HG02970 (cell line): ENCODE results near the gene KRT4.
"Not testable (repeated sequence)": the region's sequence is repeated elsewhere in the genome, so short reads cannot be mapped to it uniquely, and the experiment has no call there.

Experiments used
- ATAC-seq: cut with Tn5 transposase; IDR thresholded peaks from one replicate; pipeline ENCODE4 v1.9.1; 2021; ENCODE audit warnings: mild to moderate bottlenecking, moderate library complexity, moderate number of reproducible peaks; ENCODE audit not compliant: unreplicated experiment, low FRiP score

The KRT4 gene

DNA sequence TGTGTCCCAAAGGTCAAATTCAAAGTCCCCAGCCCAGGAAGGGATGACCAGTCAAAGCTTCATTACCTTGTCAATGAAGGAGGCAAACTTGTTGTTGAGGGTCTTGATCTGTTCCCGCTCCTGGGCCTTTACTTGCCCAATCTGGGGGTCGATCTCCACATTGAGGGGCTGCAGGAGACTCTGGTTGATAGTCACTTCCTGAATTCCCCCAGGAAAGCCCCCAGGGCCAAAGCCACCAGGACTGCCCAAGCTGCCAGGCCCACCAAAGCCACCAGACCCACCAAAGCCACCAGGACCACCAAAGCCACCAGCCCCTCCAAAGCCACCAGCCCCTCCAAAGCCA lies 18.6 kb downstream of the KRT4 start:
- ATAC-seq: not testable (repeated sequence)

DNA sequence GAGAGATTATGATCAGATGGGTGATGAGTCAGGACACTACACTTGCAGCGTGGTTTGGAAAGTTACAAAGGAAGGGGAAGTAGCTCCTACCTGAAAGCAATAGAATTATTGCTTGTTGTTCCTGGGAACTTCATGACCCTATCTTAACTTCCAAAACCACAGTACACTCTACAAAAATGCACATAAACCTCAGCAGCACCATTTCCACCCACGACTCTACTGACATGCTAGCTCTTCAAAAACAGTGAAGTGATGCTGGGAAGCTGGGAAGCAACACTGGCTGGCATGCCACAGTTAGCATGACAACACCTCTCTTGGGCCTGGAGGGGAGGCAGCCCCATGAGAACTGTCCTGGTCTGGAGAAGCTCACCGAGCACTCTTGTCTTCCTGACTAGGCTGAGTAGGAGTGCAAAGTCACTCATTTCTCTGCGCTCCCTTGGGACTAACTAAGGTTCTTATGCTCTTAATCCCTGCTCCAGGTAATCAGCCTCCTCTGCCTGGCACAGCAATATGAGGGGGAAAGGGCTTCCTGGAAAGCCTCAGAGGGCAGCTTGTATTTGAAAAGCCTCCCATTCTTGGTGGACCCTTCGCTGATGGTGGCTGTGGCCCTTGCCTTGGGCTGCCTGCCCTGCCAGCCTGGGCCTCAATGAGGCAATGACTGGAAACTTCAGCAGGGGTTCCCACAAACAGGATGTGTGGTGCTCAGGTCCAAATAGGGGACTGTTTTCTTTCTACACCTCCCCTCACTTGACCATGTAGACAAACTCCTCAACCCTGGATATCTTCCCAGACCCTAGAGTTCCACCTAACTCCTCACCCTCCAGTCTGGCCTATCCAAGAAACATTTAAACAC lies 19.2 kb downstream of the KRT4 start:
- ATAC-seq: no peak

DNA sequence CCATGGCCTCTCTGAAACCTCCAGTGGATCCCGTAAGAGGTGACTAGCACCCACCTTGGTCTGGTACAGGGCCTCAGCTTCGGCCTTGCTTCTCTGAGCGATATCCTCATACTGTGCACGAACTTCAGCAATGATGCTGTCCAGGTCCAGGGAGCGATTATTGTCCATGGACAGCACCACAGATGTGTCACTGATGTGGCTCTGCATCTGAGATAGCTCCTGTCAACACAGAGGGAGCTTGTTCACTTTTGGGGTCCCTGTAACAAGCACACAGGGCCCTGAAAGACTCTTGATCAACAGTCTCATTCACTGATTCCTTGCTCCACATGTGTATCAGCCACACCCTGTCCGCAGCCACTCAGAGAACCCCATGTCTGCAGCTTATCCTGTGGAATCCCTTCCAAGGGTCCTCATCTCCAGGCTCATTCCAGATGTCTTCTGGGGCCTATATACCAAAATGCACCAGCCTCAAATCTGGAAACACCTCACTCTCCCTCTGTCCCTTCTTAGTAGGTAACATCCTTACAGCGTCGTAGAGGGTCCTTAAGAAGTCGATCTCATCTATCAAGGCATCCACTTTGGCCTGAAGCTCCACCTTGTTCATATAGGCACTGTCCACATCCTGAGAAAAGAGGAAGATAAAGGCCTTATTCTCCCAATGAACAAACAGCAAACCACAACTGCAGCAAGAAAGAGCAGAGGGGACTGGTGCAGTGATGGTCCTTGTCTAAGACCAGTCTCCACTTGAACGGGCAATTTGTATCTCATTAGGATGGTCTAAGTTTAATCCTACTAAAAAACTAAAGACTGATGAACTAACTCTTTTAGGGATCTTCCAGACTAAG lies 21.5 kb downstream of the KRT4 start:
- no peak for ATAC-seq

DNA sequence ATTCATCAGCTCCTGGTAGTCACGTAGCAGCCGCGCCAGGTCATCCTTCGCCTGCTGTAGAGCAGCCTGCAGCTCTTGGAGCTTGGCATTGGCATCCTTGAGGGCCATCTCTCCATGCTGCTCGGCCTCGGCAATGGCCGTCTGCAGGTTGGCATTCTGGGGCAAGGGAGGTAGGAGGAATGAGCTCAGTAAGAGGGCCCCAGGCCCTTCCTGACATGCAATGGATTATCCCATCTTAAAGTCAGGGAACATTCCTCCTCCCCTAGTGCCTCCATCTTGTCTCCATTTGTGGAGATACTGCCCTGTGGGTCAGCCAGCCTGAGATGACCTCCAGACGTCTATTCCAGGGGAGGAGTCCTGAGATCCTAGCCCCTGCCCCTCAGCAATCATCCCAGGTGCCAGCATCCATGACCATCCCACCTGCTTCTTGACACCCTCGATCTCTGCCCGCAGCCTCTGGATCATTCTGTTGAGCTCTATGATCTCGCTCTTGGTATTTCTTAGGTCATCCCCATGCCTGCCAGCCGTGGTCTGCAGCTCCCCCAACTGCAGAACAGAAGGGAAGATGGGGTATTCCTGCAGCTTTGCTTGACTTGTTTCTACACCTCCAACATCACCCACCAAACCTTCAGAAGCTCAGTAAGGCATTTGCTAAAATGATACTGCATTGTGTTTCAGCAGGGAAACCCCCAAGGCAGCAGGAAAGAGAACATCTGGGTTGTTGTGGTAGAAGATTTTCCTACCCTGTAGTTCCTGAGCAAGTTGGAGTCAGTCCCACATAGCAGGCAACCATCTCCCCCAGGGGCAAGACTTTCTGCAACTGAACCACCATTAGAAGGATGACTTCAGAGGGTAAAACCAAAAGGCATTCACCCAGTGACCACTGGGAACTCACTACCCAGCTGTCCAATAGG lies 22.4 kb downstream of the KRT4 start:
- no peak for ATAC-seq

DNA sequence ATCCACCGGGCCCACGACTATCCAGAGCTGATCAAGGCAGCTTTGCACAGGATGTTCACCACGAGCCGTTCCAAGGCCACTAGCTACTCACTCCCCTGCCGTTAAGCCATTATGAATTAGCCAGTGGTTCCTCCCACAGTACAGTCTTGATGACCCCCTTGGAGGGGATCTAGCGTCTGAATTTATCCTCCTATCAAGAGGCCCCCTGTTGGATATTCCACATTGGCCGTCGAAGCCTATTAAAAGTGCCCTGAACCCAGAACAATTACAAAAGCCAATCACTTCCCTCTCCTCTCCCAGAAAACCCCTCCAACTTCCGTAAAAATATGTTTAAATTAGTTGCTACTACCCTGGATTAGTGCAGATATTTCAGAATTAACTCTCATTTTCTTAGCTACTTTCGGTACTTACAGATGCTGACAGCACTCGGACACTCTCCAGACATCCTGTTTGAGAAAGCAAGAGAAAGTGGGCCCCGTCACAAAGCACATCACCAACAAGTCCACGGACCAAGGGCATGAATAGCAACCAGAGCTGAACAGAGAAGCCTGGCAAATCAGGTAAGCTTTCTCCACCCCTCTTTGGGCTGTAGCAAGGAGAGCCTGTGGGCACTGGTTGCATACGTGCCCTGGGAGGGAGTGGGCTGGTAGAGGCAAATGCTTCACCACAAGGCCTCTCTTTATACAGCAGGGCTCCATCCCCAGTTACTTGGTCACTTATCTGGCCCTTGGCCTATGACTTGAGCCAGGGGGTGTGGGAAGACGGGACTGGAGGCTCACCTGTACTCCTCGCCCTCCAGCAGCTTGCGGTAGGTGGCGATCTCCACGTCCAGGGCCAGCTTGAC lies 23.3 kb downstream of the KRT4 start:
- no peak for ATAC-seq

DNA sequence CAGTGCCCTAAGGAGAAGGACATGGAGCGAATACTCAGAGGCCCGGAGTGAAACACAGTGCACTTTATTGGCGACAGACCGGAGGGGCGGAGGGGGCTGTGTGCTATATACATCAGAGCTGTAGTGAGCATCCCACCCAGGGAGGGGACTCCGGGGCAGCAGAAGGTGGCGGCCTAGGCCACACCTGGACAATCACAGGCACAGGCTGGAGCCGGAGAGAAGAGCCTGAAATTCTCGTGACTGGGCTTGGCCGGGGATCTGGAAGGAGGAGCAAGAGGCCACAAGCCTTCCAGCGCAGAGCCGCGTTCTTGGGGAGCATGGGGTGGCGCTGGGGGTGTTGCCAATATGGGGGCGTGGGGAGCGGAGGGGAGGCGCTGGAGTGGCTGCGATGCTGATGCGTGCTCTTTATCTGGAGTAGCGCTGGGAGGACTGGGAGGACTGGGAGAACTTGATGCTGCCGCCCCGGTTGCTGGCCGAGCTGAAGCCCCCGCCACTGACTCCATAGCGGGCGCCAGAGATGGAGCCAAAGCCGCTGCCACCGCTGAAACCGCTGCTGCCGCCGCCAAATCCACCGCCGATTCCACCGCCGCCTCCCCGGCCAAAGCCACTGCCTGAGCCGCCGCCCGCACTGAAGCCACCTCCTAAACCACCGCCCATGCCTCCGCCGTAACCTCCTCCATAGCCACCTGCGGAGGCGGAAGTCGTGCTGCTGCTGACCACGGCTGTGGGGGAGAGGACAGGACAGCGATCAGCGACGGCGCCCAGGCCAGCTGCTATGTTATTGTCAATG lies 24.1 kb downstream of the KRT4 start:
- ATAC-seq: no peak

DNA sequence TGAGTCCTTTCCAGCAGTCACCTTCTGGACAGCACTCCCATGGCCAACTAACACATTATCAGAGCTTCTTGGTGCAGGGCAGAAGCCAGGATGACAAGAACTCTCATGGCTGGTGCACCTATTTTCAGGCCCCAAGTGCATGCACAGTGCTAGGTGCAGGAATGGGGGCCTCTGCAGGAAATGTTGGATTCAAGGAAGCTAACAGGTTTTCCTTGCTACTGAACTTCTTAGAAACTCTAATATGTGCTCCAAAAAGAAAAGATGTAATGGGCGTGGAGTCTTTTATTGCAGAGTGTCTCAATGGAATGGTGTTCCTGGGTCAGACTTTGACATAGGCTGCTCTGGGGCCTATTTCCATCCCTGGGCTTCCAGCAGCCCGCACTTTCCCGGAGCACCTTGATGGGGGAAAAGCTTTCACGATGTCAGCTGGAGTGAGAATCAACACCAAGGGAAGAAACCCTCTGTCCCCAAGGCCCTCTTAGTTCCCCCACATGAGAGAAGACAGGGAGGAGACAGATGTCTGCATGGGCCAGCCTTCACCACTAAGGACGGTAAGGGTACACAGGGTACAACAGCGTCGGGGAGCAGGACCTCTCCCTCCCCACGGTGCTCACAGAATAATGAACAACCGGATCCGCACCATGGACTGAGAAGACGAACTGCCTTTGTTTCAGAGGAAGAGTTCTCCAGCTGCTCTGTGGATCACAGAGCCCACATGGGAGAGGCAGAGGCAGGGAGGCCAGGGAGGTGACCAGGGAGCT lies 24.9 kb downstream of the KRT4 start:
- no peak for ATAC-seq

DNA sequence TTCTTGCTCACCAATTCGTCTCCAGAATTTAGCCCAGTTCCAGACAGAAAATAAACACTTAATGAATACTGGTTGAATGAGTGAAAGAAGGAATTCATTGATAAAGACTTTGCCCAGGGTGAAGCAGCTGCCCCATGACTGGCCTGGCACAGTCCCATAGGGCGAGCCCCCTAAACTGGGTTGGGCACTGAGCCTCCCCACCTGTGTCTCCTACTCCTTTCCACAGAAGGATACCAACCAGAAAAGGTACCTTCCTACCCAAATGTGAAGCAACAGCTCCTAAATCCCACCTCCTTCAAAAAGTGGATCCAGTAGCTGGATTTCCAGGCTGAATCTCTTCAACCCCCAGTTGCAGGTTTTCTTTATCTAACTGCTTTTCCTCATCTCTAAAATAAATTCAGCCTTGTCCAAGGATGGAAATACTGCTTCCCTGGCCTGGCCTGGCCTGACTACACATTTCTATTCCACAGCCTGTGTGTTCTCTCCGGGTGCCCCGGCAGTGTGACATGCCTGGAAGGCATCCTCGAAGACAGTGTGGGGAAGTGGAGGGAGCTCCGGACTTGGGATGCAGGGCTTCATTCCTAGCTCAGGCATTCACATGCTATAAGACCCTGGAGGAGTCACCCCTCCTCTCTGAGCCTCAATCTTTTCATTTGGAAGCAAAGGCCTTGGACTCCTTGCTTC lies 25.6 kb downstream of the KRT4 start:
- ATAC-seq: no peak

DNA sequence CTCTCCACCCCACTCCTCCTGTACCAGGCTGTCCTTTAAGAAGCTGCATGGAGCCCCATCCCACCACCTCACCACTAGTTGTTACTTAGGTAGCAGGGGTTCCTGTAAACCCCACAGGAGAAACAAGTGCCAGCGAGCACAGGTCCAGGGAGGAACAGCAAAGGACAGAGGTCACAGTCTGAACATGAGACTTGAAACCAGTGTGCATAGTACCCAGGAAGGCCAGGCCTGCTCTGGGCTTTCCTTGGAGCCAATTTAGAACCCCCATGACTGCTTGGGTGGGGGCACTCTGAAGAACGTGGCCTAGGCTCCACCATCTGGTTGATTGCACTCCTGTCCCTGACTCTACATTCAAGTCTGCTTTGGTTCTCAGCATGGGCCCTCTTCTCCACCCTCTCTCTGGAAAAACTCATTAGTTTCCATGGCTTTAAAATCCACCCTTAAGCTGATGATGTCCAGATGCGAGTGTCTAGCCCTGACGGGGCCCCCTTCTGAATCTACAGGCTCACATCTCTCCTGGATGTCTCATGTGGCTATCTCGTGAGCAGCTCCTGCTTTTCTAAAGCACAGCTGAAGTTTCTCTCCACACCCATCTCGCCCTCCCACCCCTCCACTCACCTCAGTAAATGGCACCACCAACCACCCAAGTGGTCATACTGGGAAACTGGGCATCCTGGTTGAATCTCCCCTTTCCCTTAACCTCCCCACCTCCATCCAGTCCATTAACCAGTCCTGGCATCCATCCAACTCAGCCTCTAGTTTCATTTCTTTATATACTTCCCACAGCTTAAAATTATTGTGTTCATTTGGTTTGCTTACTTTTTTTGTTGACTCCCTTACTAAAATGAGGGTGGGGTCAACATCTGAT lies 26.4 kb downstream of the KRT4 start:
- ATAC-seq: no peak

DNA sequence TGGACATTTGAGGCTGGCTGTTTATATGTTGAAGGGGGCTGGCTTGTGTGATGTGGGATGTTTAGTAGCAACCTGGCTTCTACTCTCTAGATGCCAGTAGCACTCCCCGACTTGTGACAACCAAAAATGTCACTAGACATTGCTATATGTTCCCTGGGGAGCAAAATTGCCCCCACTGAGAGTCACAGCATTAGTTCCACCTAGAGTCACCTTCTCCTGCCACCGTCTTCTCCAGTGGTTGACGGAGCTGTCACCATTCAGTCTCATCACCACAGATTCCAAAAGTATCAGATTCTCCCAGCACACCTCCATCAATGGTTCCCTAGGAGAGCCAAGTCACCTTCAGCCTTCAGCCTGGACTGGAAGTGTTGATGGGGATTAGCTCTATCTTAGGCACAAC lies 29.0 kb downstream of the KRT4 start:
- ATAC-seq: no peak

DNA sequence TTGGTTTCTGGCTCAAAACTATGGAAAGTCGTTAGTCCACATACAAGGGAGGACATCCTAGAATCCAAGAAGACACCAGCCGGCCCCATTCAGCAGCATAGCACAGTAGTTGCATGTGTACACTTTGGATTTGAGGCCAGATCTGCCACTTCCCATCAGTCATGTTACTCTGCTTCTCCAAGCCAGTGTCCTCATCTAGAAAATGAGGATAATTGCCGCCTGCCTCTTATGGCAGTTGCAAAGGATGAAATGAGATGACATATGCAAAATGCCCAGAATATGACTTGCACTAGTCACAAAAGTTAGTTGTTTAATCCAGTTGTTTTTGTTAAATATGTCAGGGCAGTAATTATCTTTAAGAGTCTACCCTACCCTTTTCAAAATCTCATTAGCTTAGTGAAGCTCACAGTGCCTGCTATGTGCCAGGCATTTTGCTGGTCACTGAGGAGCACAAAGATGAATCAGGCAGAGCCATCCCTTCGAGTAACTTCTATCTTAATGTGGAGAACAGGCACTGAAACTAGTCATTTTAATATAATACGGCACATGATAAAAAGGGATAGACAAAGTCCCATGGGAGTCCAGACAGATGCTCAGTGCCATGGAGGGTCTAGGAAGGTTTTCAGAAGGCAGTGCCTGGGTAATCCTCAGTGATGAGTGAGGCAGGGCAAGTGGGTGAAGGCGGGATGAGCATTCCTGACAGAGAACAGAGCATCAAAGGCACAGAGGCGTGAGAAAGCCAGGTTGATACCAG lies 30.2 kb downstream of the KRT4 start:
- no peak for ATAC-seq

DNA sequence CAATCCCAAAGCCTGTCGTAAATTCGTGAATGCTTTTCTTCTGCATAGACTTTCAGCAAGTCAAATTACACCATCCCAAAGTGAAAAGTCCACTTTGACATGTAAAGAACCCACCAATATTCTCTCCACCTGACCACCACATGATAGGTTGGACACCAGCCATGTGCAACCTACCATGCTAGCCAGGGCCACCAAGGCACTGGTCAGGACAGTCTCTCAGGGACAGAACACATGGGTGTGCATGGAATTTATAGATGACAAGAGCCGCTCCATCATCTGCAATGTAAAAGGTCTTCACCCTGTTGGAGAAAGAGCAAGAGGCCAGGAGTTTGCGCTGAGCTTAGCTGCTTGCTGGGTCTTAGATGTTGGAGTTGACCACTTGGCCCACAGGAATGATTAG lies 31.4 kb downstream of the KRT4 start:
- no peak for ATAC-seq

DNA sequence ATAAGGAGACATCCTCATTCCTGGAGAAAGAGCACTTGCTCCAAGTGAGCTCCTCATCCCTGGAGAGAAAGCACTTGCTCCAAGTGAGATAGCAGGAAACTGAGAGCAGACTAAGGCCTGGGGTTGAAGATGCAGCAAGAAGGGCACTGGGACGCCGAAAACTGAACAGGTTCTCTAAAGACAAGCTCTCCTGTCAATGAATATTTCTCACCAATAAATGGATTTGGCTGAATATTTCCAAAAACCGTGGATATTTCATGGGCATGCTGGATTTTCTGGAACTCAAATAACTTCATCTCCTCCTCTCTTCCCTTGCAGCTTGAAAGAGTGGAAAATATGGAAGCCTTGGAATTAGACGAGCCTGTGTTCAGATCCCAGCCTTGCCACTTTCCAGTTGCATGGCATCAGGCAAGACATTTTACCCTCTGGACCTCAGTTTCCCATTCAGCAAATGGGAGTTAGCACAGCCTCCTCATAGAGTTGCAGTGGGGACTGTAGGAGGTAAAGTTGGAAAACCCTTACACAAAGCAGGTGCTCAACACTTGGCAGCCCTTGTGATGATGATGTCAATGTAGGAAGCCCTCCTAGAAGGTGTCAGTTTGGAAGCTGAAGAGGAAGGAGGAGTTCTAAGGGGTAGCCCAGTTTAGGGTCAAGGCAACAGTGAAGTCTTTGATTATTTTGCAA lies 32.4 kb downstream of the KRT4 start:
- ATAC-seq: no peak

DNA sequence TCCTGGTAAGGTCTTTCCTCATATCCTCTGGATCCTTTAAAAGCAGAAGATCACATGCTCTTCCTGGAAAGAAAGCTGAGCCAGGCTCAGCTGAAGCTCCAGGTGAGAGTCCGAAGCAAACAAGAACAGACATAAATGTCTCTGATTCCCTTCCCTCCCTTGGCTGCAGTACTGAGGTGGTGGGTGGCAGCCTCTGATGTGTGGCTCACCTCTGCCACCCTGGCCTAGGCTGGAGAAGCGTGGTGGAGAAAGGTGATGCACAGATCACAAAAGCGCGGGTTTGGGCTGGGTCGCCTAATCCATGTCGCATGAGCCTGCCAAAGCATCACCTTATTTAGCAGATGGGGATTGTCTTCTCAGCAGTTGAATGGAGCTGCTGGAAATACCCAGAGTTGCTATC lies 34.0 kb downstream of the KRT4 start:
- no peak for ATAC-seq

DNA sequence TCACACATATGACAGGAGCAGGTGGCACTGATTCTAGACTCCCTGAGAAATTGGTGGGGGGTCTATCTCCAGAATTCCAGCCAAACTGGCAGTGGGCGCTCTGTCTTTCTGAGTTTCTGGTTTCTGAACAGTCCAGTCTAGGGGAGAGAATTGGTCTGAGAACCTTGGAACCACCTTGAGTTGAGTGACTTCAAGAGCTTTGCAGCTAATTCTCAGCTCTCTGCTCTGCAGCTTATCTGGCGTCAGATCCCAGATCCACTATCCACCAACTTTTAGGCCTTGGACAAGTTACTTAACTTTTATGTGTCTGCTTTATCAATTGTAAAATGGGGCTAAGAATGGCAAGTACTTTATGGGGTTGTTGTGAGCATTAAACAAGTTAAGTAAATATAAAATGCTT lies 35.1 kb downstream of the KRT4 start:
- ATAC-seq: no peak

DNA sequence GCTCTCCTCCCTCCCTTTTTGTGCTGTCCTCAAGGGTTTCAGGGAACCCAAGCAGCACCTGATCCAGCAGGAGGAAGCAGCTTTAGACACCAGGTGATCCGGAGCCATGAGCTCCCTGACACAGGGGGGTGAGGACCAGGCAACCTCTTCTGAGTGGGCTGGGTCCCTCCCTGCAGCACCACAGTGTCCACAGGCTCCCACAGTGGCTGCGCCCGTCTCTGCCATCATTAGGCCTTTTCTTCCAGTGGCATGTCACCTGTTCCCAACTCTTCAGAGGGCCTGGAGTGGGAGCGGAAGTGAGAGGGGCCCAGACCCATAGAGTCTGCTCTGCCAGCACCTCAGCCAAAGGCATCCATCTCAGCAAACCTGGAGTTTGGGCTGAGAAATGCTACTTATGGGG lies 36.4 kb downstream of the KRT4 start:
- ATAC-seq: no peak
